ENCODE results near the gene CGN.

CGN gene, protein sequence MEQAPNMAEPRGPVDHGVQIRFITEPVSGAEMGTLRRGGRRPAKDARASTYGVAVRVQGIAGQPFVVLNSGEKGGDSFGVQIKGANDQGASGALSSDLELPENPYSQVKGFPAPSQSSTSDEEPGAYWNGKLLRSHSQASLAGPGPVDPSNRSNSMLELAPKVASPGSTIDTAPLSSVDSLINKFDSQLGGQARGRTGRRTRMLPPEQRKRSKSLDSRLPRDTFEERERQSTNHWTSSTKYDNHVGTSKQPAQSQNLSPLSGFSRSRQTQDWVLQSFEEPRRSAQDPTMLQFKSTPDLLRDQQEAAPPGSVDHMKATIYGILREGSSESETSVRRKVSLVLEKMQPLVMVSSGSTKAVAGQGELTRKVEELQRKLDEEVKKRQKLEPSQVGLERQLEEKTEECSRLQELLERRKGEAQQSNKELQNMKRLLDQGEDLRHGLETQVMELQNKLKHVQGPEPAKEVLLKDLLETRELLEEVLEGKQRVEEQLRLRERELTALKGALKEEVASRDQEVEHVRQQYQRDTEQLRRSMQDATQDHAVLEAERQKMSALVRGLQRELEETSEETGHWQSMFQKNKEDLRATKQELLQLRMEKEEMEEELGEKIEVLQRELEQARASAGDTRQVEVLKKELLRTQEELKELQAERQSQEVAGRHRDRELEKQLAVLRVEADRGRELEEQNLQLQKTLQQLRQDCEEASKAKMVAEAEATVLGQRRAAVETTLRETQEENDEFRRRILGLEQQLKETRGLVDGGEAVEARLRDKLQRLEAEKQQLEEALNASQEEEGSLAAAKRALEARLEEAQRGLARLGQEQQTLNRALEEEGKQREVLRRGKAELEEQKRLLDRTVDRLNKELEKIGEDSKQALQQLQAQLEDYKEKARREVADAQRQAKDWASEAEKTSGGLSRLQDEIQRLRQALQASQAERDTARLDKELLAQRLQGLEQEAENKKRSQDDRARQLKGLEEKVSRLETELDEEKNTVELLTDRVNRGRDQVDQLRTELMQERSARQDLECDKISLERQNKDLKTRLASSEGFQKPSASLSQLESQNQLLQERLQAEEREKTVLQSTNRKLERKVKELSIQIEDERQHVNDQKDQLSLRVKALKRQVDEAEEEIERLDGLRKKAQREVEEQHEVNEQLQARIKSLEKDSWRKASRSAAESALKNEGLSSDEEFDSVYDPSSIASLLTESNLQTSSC

DNA sequence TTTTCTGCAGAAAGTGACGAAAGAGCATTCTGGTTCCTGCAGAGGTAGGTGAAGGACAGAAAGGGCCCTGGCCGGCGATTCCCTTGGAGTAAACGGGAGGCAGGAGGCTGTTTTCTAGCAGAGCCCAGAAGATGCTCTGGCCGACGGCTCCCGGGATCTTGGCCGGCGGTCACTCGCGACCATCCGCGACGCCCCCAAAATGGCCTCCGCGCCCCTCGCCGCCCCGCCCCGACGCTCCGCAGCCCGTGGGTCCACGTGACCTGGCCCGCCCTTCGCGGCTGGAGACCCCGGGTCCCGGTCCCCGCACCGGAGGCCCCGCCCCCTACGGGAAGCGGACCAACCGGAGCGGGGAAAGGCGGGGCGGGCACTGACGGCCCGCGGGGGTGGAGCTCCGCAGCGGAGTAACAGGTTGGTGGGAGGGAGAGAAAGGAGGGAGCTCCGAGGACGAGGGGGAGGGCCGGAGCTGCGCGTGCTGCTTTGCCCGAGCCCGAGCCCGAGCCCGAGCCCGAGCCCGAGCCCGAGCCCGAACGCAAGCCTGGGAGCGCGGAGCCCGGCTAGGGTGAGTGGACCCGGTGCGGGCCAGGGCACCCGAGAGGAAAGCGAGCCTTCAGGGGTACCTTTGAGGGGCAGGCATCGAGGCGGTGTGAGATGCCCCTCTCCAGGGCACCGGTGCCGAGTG, at the start of gene CGN:
TSS of gene CGN (plus strand) at position 431 of the 679 bp plus-strand sequence. CDS start 7,133 bp downstream, outside the sequence.
- DNase-seq = peak; percentile 98

DNA sequence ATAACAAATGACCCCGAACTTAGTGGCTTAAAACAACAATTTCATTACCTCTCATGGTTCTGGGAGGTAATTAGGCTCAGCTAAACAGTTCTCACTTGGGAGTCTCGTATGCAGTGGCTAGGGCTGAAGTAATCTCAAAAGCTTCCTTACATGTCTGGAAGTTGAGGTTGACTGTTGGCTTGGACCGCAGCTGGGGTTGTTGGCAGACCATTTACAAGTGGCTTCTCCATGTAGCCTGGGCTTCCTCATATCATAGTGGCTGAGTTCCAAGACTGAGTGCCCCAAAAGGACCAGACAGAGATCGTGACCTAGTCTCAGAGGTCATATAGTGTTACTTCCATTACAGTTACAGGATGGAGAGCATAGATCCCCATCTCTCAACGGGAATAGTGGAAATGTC, 49.5 kb upstream of the CGN start:
- no peak for DNase-seq

DNA sequence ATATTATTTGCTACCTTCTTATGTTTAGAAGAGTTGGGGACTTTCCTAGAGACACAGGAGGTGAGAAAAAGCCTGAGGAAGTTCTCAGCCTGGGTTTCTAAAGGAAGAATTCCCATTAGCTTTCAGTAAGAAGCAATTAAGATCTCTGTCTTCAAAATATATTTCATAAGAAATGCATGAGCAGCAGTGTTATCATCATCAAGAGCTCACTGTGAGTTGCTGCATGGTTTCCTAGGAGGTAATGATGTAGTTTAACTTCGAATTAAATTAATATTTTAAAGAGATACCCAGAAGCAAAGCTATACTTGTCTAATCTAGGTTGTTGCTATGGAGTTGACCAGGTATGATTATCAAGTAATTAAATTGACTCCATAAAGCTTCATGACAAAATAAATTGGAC, 46.2 kb upstream of the CGN start:
- no peak for DNase-seq

DNA sequence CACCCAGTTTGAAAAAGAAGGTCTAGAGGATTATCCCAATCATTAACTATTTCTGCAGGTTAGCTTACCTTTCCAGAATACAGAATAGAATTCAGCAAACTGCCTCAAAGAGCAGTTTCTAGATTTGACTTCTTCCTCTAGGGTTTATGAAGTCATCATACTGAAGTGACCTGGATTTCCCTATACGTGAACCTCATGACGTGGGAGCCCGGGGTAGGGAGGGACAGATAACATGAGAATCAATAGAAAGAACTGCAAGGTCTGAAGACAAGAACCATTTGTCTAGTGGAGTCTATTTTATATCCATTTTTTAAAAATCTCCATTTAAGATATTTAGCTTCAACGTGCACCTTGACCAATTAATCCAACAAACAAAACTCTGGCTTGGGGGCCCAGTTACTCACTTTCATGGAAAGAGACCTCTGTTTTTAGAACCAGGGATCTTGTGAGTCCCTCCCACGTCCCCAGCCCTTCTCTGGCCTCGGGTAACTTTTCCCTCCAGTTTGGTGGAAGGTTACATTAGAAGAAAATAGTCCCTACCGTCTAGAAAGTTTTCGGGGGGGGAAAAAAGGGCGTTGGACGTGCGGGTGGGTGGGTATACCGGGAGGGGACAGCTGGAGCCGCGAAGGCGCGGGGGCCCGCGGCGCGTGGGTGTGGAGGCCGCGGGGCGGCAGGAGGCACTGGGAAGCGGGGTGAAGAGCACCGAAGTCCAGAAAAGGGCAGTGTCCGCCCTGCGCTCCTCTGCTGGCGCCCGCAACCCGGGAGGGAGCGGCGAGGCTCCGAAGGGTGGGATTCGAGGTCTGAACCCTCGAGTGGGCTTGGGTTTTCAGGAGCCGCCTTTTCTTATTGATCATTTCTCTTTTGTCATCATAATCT, 38.1 kb upstream of the CGN start:
- DNase-seq = no peak

DNA sequence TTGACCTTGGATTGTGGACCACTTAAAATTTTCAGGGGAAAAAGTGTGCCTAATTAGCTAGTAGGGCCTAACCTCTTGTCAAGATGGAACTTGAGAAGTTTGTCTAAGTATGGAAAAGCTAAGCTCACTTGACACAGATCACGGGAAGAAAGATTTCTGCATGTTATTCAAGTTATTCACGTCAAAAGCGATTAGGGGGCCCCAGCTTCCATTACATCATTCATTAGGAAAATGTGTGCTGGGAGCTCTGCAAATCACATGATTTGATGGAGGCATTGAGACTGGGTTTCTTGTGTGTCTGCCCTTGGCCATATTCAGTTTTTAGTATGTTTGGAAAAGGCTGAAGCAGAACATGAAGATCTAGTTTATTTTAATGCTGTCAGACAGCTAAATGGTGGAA, 36.4 kb upstream of the CGN start:
- no peak for DNase-seq

DNA sequence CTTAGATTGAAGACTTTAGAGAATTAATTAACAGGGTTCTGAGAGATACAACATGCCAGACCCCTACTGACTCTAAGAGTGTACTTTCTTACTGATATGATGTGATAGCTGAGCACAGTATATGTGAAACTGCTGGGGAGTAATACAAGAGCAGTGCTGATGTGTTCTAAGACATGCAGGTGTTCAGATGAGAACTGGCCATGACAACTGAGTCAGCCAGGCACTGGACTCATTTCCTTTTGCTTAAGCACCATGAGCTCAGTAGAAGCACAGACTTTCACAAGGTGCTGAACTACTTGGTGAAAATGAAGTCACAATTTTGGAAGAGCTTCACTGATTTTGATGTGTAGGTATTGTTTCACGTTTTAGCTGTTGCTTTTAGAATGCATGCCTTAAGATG, 36.0 kb upstream of the CGN start:
- no peak for DNase-seq

DNA sequence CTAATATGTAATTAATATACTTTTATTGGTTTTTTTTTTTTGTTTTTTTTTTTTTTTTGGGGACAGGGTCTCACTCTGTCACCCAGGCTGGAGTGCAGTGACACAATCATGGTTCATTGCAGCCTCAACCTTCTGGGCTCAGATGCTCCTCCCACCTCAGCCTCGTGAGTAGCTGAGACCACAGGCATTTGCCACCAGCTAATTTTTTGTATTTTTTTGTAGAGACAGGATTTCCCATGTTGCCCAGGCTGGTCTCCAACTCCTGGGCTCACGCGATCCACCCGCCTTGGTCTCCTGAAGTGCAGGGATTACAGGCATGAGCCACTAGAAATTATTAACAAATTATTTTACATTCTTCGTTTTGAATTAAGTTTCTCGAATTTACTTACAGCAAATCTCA, 35.1 kb upstream of the CGN start:
- no peak for DNase-seq

DNA sequence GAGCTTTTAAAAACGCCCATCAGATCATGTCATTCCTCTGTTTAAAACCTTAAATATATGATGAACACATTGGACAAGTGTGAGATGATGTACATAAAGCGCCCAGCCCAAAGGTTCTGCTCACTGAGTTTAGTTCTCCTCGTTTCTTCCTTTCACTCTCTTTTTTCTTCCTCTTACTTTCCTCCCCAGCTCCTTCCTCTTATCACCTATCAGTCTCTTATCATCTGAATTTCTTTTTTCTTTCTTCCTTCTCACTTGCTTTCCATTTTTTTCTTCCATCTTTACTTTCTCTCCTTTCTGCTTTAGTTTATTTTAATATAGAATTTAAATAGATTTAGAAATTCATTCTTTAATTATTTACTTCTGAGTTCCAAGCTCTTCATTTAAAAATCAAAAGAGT, 34.1 kb upstream of the CGN start:
- no peak for DNase-seq

DNA sequence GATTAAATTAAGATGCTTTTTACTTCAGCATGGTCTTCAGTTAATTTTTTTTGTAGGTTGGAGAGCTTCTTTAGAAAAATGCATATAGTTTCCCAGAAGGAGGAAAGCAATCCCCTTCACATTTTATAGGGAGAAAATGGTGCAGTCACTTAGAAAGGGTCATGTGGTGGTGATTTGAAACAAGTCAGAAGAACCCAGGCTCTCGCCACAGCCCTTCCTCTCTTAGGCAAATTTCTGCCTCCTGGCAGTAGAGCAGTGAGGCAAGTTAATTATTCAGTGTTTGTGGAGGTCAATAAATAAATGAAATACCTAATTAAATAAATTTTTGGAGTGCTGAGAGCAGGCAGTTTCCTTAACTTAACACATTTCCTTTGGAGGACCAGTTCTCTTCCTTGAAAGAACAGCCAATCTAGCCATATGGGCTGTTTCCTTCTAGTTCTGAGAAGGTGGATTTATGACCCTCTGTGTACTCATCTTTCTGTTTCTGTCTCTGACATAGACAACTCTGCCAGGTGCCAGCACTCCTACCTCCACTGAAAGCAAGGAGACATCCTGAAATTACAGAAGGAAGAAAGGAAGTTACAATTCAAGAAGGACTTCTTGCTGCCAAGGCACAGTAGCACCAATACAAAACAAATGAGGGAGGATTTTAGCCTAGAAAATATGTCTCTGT, 32.9 kb upstream of the CGN start:
- no peak for DNase-seq

DNA sequence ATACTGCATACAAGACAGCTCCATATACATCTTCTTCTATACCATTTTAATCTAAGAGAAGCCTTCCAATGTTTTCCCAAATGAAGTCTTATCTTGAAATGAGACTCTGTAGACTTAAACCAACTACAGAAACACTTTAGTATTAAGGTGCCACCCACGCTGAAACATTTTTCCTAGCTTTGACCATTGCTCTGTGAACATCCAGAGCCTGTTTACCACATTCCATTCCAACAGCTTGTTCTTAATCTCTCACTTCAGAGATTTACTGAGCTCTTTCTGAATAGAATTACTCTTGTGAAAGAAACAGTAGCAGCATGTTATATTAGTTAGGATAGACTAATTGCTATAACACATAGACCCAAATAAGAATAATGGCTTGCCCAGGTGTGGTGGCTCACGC, 32.3 kb upstream of the CGN start:
- no peak for DNase-seq

DNA sequence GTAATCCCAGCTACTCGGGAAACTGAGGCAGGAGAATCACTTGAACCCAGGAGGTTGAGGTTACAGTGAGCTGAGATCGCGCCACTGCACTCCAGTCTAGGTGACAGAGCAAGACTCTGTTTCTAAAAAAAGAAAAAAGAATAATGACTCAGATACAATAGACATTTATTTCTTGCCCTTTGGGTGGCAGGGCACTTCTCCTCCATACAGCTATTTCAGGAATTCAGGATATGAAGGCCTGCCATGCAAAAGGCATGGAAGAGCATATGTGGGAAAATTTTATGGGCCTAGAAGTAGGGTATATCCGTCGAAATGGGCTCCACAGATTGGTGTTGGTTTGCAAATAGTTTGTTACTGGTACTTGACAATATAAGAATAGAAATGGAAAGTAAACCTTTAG, 31.7 kb upstream of the CGN start:
- no peak for DNase-seq

DNA sequence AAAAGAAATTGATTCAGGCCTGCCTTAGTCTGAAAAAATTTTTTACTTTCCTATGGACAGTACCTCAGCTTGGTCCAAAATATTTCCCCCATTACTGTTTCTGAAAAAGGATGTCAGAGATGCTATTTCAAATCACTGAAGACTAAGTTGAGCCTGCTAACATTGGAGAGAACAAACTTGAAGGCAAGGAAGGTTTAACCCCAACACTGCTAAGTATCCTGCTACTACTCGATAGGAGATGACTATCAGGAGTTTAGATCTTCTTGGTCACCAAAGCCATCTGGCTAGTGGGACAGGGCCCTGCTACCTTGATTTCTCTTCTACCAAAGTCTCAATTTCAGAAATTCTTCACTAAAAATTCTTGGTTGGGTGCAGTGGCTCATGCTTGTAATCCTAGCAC, 29.2 kb upstream of the CGN start:
- no peak for DNase-seq

DNA sequence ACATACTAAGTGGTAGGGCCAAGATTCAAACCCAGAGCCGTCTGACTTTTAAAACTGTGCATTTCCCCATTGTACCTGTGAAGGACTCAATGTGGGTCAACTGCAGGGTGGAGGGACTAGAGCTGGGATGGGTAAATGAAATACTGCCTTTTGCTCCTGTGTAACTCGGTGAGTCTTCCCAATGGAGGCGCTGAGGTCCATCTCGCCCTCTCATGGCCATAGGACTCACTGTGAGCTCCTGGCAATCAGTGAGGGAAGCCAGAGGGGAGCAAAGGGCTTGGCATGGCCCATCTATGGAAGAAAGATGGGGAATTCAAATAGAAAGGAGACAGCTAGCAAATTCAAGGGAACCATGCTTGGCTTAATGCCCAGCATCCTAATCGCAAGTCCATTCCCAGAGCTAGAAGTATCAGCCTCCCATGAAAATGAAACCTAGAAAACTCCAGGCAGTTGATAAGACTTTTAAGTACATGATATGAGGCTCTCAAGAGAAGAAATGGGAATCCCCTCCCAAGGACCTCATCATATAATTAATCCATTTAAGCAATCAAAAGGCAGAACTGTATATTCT, 25.4 kb upstream of the CGN start:
- DNase-seq = no peak

DNA sequence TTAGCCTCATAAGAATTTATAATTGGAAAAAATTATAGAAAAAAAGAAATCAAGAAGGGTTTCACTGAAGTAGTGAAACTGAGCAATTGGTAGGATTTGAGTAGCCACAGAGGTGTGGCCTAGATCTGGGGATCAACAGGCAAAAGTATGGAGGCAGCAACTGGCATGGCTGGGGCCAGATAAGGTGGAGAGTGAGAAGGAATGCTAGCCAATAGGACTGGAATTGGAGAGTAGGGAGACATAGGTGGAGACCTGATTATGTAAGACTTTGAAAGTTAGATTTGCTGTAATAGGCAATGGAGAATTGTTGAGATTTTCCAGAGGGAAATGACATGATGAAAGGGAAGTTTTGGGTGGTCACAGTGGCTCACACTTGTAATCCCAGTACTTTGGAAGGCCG, 24.6 kb upstream of the CGN start:
- DNase-seq = no peak

DNA sequence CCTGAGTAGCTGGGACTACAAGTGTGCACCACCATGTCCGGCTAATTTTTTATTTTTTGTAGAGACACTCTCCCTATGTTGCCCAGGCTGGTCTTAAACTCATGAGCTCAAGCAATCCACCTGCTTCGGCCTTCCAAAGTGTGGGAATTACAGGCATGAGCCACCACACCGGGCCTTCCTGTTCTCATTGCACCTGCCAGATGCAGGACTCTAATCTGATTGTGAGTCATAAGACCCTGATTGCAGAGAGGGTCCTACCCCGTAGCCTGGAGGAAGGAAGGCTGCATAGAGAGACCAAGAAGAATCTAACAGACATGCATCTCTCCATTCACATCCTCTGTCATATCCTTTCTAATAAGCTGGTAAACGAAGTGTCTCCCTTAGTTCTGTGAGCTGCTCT, 19.5 kb upstream of the CGN start:
- no peak for DNase-seq

DNA sequence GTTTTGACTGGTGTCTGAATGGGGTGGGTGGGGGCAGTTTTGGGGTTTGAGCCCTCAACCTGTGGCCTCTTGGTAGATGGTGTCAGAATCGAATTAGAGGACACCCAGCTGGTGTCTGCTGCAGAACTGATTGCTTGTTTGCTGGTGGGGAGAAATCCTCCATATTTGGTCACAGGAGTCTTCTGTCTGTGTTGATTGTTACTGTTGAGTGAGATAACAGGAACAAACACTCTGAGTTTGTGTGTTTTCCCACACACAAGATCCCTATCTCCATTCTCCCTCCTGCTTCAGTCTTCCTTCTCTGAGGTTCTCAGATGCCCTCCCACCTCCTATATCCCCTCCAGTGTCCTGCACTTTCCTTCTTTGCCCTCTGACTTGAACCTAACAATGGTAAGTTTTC, 19.1 kb upstream of the CGN start:
- no peak for DNase-seq

DNA sequence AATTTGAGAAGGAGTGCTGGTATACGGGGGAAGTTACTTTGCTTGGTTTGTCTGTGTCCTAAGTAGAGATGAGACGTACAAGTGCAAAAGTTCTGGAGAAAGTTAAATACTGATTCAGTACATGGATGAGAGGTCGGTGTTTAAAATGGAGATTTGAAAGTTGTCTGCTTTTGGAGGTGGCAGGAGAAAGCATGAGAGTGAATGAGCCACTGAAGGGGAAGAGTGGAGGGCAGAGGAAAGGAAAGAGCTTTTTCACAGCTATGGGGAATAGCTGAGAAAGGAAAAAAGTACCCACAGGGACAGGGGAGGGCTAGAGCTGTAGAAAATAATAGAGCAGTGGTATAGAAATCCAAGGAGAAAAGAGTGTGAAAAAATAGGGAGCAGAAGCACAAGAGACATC, 18.1 kb upstream of the CGN start:
- DNase-seq = no peak

DNA sequence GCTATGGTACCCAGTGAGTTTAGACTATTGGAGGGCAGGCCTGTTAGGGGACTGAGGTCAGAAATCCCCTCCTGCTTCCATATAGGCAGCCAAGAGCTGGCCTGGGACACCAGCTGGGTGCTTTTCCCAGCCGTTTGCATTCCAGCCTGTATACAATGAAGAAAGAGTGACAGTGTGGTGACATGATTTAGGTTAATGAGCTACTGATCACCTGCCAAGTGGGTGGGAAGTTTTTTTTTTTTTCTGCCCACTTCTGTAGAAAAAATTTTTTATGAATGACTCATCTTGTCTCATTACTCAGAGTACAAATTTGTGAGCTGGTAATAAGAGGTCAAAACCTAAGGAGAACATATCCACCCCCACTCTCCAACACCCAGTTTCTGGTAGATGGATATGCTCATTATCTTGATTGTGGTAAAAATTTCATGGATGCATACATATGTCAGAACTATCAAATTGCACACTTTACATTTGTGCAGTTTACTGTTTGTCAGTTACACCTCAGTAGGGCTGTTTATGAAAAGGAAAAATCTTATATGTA, 16.4 kb upstream of the CGN start:
- DNase-seq = no peak

DNA sequence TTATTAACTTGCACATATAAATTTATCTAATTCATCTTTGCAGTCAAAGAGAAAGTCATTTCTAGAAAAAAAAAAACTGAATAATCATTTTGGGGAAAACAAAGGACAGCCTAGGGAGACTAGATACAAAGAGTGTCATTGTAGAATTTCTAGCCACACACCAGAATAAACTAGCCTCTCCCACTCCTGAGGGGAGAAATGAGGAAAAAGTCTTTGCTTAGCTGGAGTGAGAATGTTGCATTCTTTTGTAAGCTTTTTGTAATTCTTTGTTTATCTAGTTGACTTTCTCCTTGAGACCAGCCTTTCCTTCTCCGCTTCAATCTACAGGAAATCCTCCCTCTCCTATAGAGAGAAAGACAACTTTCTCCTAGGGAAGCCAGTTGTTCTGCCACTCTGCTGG, 15.9 kb upstream of the CGN start:
- DNase-seq = no peak

DNA sequence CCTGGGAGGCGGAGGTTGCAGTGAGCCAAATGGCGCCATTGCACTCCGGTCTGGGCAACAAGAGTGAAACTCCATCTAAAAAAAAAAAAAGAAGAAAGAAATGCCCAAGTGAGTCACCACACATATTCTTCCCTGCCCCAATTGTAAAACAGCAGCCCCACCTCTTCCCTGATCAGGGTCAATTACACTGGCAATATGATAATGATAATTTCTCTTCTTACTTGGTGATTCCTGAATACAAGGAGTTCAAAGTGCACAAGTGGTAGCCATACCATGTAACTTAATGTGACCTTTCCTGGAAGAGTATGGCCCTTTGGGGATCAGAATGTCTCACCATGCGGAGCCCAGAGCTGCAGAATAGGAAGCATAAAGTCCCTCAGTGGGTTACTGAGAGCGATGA, 11.8 kb upstream of the CGN start:
- DNase-seq = no peak

DNA sequence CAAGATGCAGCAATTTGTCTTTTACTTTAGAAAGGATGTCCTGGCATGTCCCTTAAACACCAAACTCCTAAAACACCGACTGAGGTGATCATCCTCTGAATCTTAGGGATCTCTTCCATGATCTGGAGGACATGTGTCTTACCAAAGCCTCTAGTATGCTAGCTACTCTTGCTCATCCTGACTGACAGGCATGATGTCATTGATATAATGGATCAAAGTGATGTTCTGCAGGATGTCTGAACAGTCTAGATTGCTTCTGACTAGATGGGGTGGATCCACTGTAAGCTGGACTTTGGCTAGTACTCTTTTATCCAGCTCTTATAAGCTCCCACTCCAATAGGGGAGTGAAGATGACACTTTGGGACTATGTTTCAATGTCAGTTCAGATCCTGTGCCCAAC, 11.3 kb upstream of the CGN start:
- DNase-seq = no peak

Data from NCI-H1092 (cell line).